Natural killer cell treated with Interleukin-12 subunit alpha and Interleukin-12 subunit beta and Interleukin-15 and Interleukin-18, amount 100 ng/mL, for 72 hours (primary cell): ENCODE measurements around the gene CTNNA1. TPM values are rescaled to one million over a fixed set of nuclear protein-coding genes. Genes with fewer than 3 reads are reported as not detected.
A peak's percentile ranks its signal among the peaks of the same experiment; 100 is the strongest.

Source experiments
- ATAC-seq, 2 donors: fragments of 150-1000 bp; cut with Tn5 transposase in 1 of 2; sonication (Bioruptor Pico), chemical (Tn5 transposase) in 1 of 2; 2 replicates each; pipeline ENCODE4 v1.10.0; 2021
- DNase-seq: peaks from one replicate; pipeline ENCODE4 v3.0.0; 2022; ENCODE audit warnings: low spot score
- H3K27ac Mint-ChIP-seq, 2 donors: 1 replicate in 1 of 2; 2 replicates in 1 of 2; pipeline ENCODE4 v1.8.0; 2022; ENCODE audit warnings: mixed read lengths in 2 of 2, mild to moderate bottlenecking in 1 of 2, moderate library complexity in 1 of 2
- H3K27me3 Mint-ChIP-seq, 2 donors: 1 replicate in 1 of 2; 2 replicates in 1 of 2; pipeline ENCODE4 v1.8.0; 2022; ENCODE audit warnings: mixed read lengths in 2 of 2
- H3K36me3 Mint-ChIP-seq: one replicate; pipeline ENCODE4 v1.8.0; 2022; ENCODE audit warnings: mixed read lengths
- H3K4me1 Mint-ChIP-seq, 2 donors: 1 replicate in 1 of 2; 2 replicates in 1 of 2; pipeline ENCODE4 v1.8.0; 2022; ENCODE audit warnings: low read depth in 2 of 2, mixed read lengths in 2 of 2, mild to moderate bottlenecking in 1 of 2
- H3K4me3 Mint-ChIP-seq: one replicate; pipeline ENCODE4 v1.8.0; 2022; ENCODE audit warnings: mixed read lengths
- H3K9me3 Mint-ChIP-seq: 2 replicates; pipeline ENCODE4 v1.8.0; 2022; ENCODE audit warnings: mixed read lengths
- total RNA-seq, 2 donors: library from RNA; stranded (reverse); gene quantifications; one replicate each; pipeline ENCODE4 v1.2.3, GENCODE V29; 2022

CTNNA1 gene
- total RNA-seq, 2 donors from 2014 or later: 50.6 to 65.8 TPM

- DNase-seq (no peak), ATAC-seq (no peak)
- Mint-ChIP-seq H3K27ac (no peak overlapping the region), H3K27me3 (no peaks in the 10 kb centered on the region), H3K9me3 (no peaks in the 10 kb centered on the region), H3K4me1 (peaks cover 11 to 13% of the 10 kb centered on the region in 2 donors), H3K4me3 (no peak overlapping the region), H3K36me3 (no peaks in the 10 kb centered on the region)
Observed at GRCh38 chr5:138938526-138938925, 185.3 kb downstream of the CTNNA1 start.

GRCh38 chr5:138942066-138942465, 188.8 kb downstream of the CTNNA1 start:
- Mint-ChIP-seq H3K4me1 (peaks cover 11 to 21% of the 10 kb centered on the region in 2 donors), H3K36me3 (no peaks in the 10 kb centered on the region), H3K9me3 (no peaks in the 10 kb centered on the region), H3K27ac (no peak overlapping the region), H3K4me3 (no peak overlapping the region), H3K27me3 (no peaks in the 10 kb centered on the region)
- no peak for DNase-seq
- ATAC-seq: no peak

GRCh38 chr5:138942861-138943260, 189.6 kb downstream of the CTNNA1 start:
- H3K27ac Mint-ChIP-seq: no peak overlapping the region
- no peak overlapping the region for H3K4me3 Mint-ChIP-seq
- no peaks in the 10 kb centered on the region for H3K9me3 Mint-ChIP-seq
- ATAC-seq (no peak), DNase-seq (no peak)
- no peaks in the 10 kb centered on the region for H3K27me3 Mint-ChIP-seq
- peaks cover 11 to 21% of the 10 kb centered on the region in 2 donors for H3K4me1 Mint-ChIP-seq
- H3K36me3 Mint-ChIP-seq: no peaks in the 10 kb centered on the region

- ATAC-seq (no peak), DNase-seq (no peak)
- Mint-ChIP-seq H3K27me3 (no peaks in the 10 kb centered on the region), H3K36me3 (no peaks in the 10 kb centered on the region), H3K9me3 (no peaks in the 10 kb centered on the region), H3K4me1 (peaks cover 7 to 17% of the 10 kb centered on the region in 2 donors), H3K27ac (peak overlapping the region in 1 of 2 donors; percentile 39), H3K4me3 (no peak overlapping the region)
Observed at GRCh38 chr5:138943599-138944173, 190.5 kb downstream of the CTNNA1 start.

GRCh38 chr5:138944527-138945322, 191.5 kb downstream of the CTNNA1 start:
- no peaks in the 10 kb centered on the region for H3K27me3 Mint-ChIP-seq
- peaks cover 0 to 16% of the 10 kb centered on the region in 2 donors for H3K4me1 Mint-ChIP-seq
- H3K36me3 Mint-ChIP-seq: no peaks in the 10 kb centered on the region
- no peaks in the 10 kb centered on the region for H3K9me3 Mint-ChIP-seq
- H3K27ac Mint-ChIP-seq: peak overlapping the region in 1 of 2 donors; percentile 39
- no peak for DNase-seq
- ATAC-seq: peak in 1 of 2 donors; percentile 40
- no peak overlapping the region for H3K4me3 Mint-ChIP-seq

GRCh38 chr5:138945421-138946240, 192.4 kb downstream of the CTNNA1 start:
- DNase-seq (no peak), ATAC-seq (no peak)
- Mint-ChIP-seq H3K27ac (no peak overlapping the region), H3K9me3 (no peaks in the 10 kb centered on the region), H3K36me3 (no peaks in the 10 kb centered on the region), H3K4me1 (peaks cover 0 to 15% of the 10 kb centered on the region in 2 donors), H3K4me3 (no peak overlapping the region), H3K27me3 (no peaks in the 10 kb centered on the region)

GRCh38 chr5:138946241-138946623, 193.0 kb downstream of the CTNNA1 start:
- ATAC-seq (no peak), DNase-seq (no peak)
- Mint-ChIP-seq H3K9me3 (no peaks in the 10 kb centered on the region), H3K27me3 (no peaks in the 10 kb centered on the region), H3K27ac (no peak overlapping the region), H3K36me3 (no peaks in the 10 kb centered on the region), H3K4me1 (peaks cover 0 to 9% of the 10 kb centered on the region in 2 donors), H3K4me3 (no peak overlapping the region)

GRCh38 chr5:138946831-138947560, 193.8 kb downstream of the CTNNA1 start:
- peaks cover under 1 to 8% of the 10 kb centered on the region in 2 donors for H3K4me1 Mint-ChIP-seq
- DNase-seq (no peak), ATAC-seq (no peak)
- H3K4me3 Mint-ChIP-seq: no peak overlapping the region
- no peaks in the 10 kb centered on the region for H3K9me3 Mint-ChIP-seq
- H3K27ac Mint-ChIP-seq: no peak overlapping the region
- H3K36me3 Mint-ChIP-seq: no peaks in the 10 kb centered on the region
- H3K27me3 Mint-ChIP-seq: no peaks in the 10 kb centered on the region

- DNase-seq: no peak
- Mint-ChIP-seq H3K27ac (no peak overlapping the region), H3K27me3 (no peaks in the 10 kb centered on the region), H3K36me3 (no peaks in the 10 kb centered on the region), H3K9me3 (no peaks in the 10 kb centered on the region), H3K4me1 (peaks cover 8 to 15% of the 10 kb centered on the region in 2 donors), H3K4me3 (no peak overlapping the region)
- ATAC-seq: no peak
Observed at GRCh38 chr5:138947780-138948179, 194.6 kb downstream of the CTNNA1 start.

GRCh38 chr5:138948471-138949222, 195.4 kb downstream of the CTNNA1 start:
- Mint-ChIP-seq H3K27me3 (no peaks in the 10 kb centered on the region), H3K36me3 (no peaks in the 10 kb centered on the region), H3K4me3 (no peak overlapping the region), H3K4me1 (peaks cover 17 to 22% of the 10 kb centered on the region in 2 donors), H3K27ac (no peak overlapping the region), H3K9me3 (no peaks in the 10 kb centered on the region)
- ATAC-seq: no peak
- DNase-seq: no peak

GRCh38 chr5:138949223-138949574, 196.0 kb downstream of the CTNNA1 start:
- Mint-ChIP-seq H3K27ac (no peak overlapping the region), H3K9me3 (no peaks in the 10 kb centered on the region), H3K36me3 (no peaks in the 10 kb centered on the region), H3K4me1 (peaks cover 20% of the 10 kb centered on the region in 2 donors), H3K27me3 (no peaks in the 10 kb centered on the region), H3K4me3 (no peak overlapping the region)
- ATAC-seq (no peak), DNase-seq (no peak)

GRCh38 chr5:138949988-138950387, 196.8 kb downstream of the CTNNA1 start:
- Mint-ChIP-seq H3K9me3 (no peaks in the 10 kb centered on the region), H3K4me1 (peaks cover 19 to 20% of the 10 kb centered on the region in 2 donors), H3K36me3 (no peaks in the 10 kb centered on the region), H3K27ac (no peak overlapping the region), H3K4me3 (no peak overlapping the region), H3K27me3 (no peaks in the 10 kb centered on the region)
- no peak for ATAC-seq
- DNase-seq: no peak
